Sigmoid colon (tissue), 7 donors: ENCODE results near the gene BIRC7. TPM values are rescaled to one million over a fixed set of nuclear protein-coding genes. Genes with fewer than 3 reads are reported as not detected.

ENCODE experiments used
- DNase-seq: peaks from one replicate; pipeline ENCODE4 v3.0.0-alpha.2; 2019
- H3K27ac ChIP-seq, 4 donors: fragments of 200-600 bp; sonication (generic); one replicate each; pipeline ENCODE4 v1.5.1; 2016 to 2019; ENCODE audit warnings: mild to moderate bottlenecking in 1 of 4
- H3K27me3 ChIP-seq, 3 donors: fragments of 200-600 bp; sonication (generic); one replicate each; pipeline ENCODE4 v1.5.1; 2019; ENCODE audit warnings: mild to moderate bottlenecking in 1 of 3
- H3K36me3 ChIP-seq, 4 donors: fragments of 200-600 bp; sonication (generic); one replicate each; pipeline ENCODE4 v1.5.1; 2016 to 2019
- H3K4me1 ChIP-seq, 4 donors: fragments of 200-600 bp; sonication (generic); one replicate each; pipeline ENCODE4 v1.5.1; 2017 to 2019
- H3K4me3 ChIP-seq, 4 donors: fragments of 200-600 bp; sonication (generic); one replicate each; pipeline ENCODE4 v1.5.1; 2017 to 2019; ENCODE audit warnings: mild to moderate bottlenecking in 2 of 4, moderate library complexity in 1 of 4
- H3K9me3 ChIP-seq, 4 donors: fragments of 200-600 bp in 3 of 4; sonication (generic) in 3 of 4; one replicate each; pipeline versions ENCODE4 v1.5.1 to v1.6.1; 2013 to 2019
- CTCF ChIP-seq, 4 experiments: fragments of 450-650 bp in 3 of 4; fragments of 200-600 bp in 1 of 4; IDR thresholded peaks; one replicate each; pipeline ENCODE4 v1.5.1; 2016 to 2019; ENCODE audit warnings: antibody characterized with exemption in 4 of 4, mild to moderate bottlenecking in 3 of 4, moderate library complexity in 2 of 4
- EP300 ChIP-seq, 4 donors: sonication (generic); formaldehyde crosslinking; IDR thresholded peaks; one replicate each; pipeline ENCODE4 v1.6.1; 2017; ENCODE audit warnings: antibody characterized with exemption in 4 of 4
- POLR2A ChIP-seq, 2 donors: fragments of 450-650 bp; IDR thresholded peaks; one replicate each; pipeline ENCODE4 v1.6.1; 2016; ENCODE audit warnings: antibody characterized with exemption in 2 of 2, mild to moderate bottlenecking in 2 of 2, moderate library complexity in 2 of 2
- POLR2AphosphoS5 ChIP-seq, 4 donors: sonication (generic); formaldehyde crosslinking; IDR thresholded peaks; one replicate each; pipeline ENCODE4 v1.6.1; 2017; ENCODE audit warnings: antibody characterized with exemption in 4 of 4
- WGBS, 2 donors: extraction: QIAGEN DNeasy Blood & Tissue Kit; methylation state at CpG; one replicate each; pipeline ENCODE4 v1.1.7; 2013; 5-methylcytosine and 5-hydroxymethylcytosine counted together
- intact Hi-C: fragments of 100-400 bp; cut with DNase I; formaldehyde crosslinking; loops from one replicate; pipeline ENCODE4 v1.15.1; 2023
- polyA plus RNA-seq, 3 donors: library from polyadenylated mRNA; stranded (reverse); fragments of 200-250 nt; gene quantifications; one replicate each; pipeline ENCODE4 v1.2.3, GENCODE V29; 2013
- total RNA-seq, 4 donors: library from RNA; depleted of rRNA; stranded (reverse); fragments of >200 nt; gene quantifications; one replicate each; pipeline ENCODE4 v1.1.0, GENCODE V29; 2016
- donor health status: healthy with polysubstance abuse.
- donor health status: Bipolar disorder and iron deficiency.
- donor health status: healthy.

Gene BIRC7
- total and polyA plus RNA-seq, 7 donors: 0.15 to 1.2 (median 0.66) TPM; not detected in 3

- H3K27me3 ChIP-seq: peaks cover 0 to 5% (median 2%) of the 10 kb centered on the region in 3 donors
- peak overlapping the region; percentile 86 to 95 (median 90) for H3K4me3 ChIP-seq
- TF ChIP-seq EP300 (IDR thresholded peaks at IDR 0.05) (no peak), POLR2A (IDR thresholded peaks at IDR 0.05) (no peak), POLR2AphosphoS5 (IDR thresholded peaks at IDR 0.05) (no peak), CTCF (IDR thresholded peaks at IDR 0.05) (no peak)
- peaks cover 0 to 30% (median 25%) of the 10 kb centered on the region in 4 donors for H3K4me1 ChIP-seq
- intact Hi-C loops: loop anchor here (2.0 kb wide), 1 partner anchor 56 kb away; the partner anchor contains the start of gene YTHDF1
- H3K9me3 ChIP-seq: no peaks in the 10 kb centered on the region
- no peak for DNase-seq
- 1% methylated on average over 37 of the region's 37 CpGs for WGBS, 2 donors
- H3K27ac ChIP-seq: peak overlapping the region; percentile 73 to 85 (median 77)
- H3K36me3 ChIP-seq: peaks cover 0 to 27% (median 18%) of the 10 kb centered on the region in 4 donors
Observed at GRCh38 chr20:63273059-63273579, 37.4 kb downstream of the BIRC7 start.

GRCh38 chr20:63273635-63274380 is 38.1 kb downstream of the BIRC7 start:
- Histone ChIP-seq H3K9me3 (no peaks in the 10 kb centered on the region), H3K4me3 (peak overlapping the region; percentile 86 to 95 (median 90)), H3K36me3 (peaks cover 0 to 34% (median 24%) of the 10 kb centered on the region in 4 donors), H3K4me1 (peaks cover 0 to 30% (median 25%) of the 10 kb centered on the region in 4 donors), H3K27me3 (no peaks in the 10 kb centered on the region), H3K27ac (no peak overlapping the region)
- TF ChIP-seq POLR2A (IDR thresholded peaks at IDR 0.05): no peak
- TF ChIP-seq EP300 (IDR thresholded peaks at IDR 0.05): no peak
- no peak for TF ChIP-seq CTCF (IDR thresholded peaks at IDR 0.05)
- TF ChIP-seq POLR2AphosphoS5 (IDR thresholded peaks at IDR 0.05): no peak
- intact Hi-C loops: loop anchor here (2.0 kb wide), 1 partner anchor 57 kb away; the partner anchor contains the start of gene YTHDF1
- WGBS, 2 donors: 16 to 47% methylated on average over 20 of the region's 20 CpGs
- DNase-seq: no peak

- DNase-seq: no peak
- intact Hi-C loops: no loop called here
- peaks cover 0 to 42% (median 32%) of the 10 kb centered on the region in 4 donors for H3K36me3 ChIP-seq
Observed at GRCh38 chr20:63274381-63275228, 38.9 kb downstream of the BIRC7 start.

GRCh38 chr20:63275825-63276224 is 40.1 kb downstream of the BIRC7 start:
- Histone ChIP-seq H3K9me3 (no peaks in the 10 kb centered on the region), H3K36me3 (peaks cover 0 to 54% (median 41%) of the 10 kb centered on the region in 4 donors), H3K27ac (no peak overlapping the region), H3K4me3 (no peak overlapping the region), H3K4me1 (peaks cover 0 to 30% (median 25%) of the 10 kb centered on the region in 4 donors), H3K27me3 (no peaks in the 10 kb centered on the region)
- 95 to 96% methylated on average over 18 of the region's 18 CpGs for WGBS, 2 donors
- TF ChIP-seq CTCF (IDR thresholded peaks at IDR 0.05): no peak
- TF ChIP-seq EP300 (IDR thresholded peaks at IDR 0.05): no peak
- no peak for TF ChIP-seq POLR2A (IDR thresholded peaks at IDR 0.05)
- no peak for TF ChIP-seq POLR2AphosphoS5 (IDR thresholded peaks at IDR 0.05)
- intact Hi-C loops: no loop called here
- DNase-seq: no peak

More at GRCh38 chr20:63274381-63275228, 38.9 kb downstream of the BIRC7 start:
- peaks cover 0 to 30% (median 25%) of the 10 kb centered on the region in 4 donors for H3K4me1 ChIP-seq
- H3K9me3 ChIP-seq: no peaks in the 10 kb centered on the region
- no peak overlapping the region for H3K27ac ChIP-seq
- no peaks in the 10 kb centered on the region for H3K27me3 ChIP-seq
- H3K4me3 ChIP-seq: peak overlapping the region in 1 of 4 donors; percentile 91
- WGBS, 2 donors: 82 to 85% methylated on average over 17 of the region's 17 CpGs
- TF ChIP-seq POLR2A (IDR thresholded peaks at IDR 0.05): no peak
- no peak for TF ChIP-seq EP300 (IDR thresholded peaks at IDR 0.05)
- no peak for TF ChIP-seq POLR2AphosphoS5 (IDR thresholded peaks at IDR 0.05)
